Activated CD8-positive, alpha-beta memory T cell treated with anti-CD3 and anti-CD28 coated beads for 24 hours (primary cell): ENCODE data around the gene SH2D1B.
"Not testable (repeated sequence)": the region's sequence is repeated elsewhere in the genome, so short reads cannot be mapped to it uniquely, and the experiment has no call there.

Experiments used
- DNase-seq: peaks from one replicate; pipeline ENCODE4 v3.0.0-alpha.2; 2020

SH2D1B gene

GRCh38 chr1:162359523-162360236 is 52.3 kb downstream of the SH2D1B start:
- no peak for DNase-seq

- DNase-seq: no peak
These were observed 53.0 kb downstream of the SH2D1B start for GRCh38 chr1:162358928-162359327.

GRCh38 chr1:162357681-162358266 is 54.2 kb downstream of the SH2D1B start:
- no peak for DNase-seq

- no peak for DNase-seq
These were observed 58.2 kb downstream of the SH2D1B start for GRCh38 chr1:162353702-162354101.

- no peak for DNase-seq
These were observed 58.9 kb downstream of the SH2D1B start for GRCh38 chr1:162353078-162353477.

GRCh38 chr1:162351874-162352273 is 60.1 kb downstream of the SH2D1B start:
- DNase-seq: not testable (repeated sequence)

- DNase-seq: no peak
These were observed 60.6 kb downstream of the SH2D1B start for GRCh38 chr1:162351246-162351842.

- DNase-seq: no peak
These were observed 62.2 kb downstream of the SH2D1B start for GRCh38 chr1:162349635-162350330.

- no peak for DNase-seq
These were observed 64.7 kb downstream of the SH2D1B start for GRCh38 chr1:162347281-162347680.
